Liver (tissue), 9 donors: ENCODE results near the gene KCNQ1. TPM values are rescaled to one million over a fixed set of nuclear protein-coding genes. Genes with fewer than 3 reads are reported as not detected.

Experiments
- DNase-seq: peaks from one replicate; pipeline ENCODE4 v3.0.0-alpha.2; 2017; ENCODE audit warnings: low spot score
- H3K27ac ChIP-seq, 2 donors: one replicate each; pipeline ENCODE4 v1.7.0; 2013; ENCODE audit warnings: inconsistent platforms in 2 of 2, low read length in 2 of 2, control low read depth in 1 of 2, low read depth in 1 of 2, mild to moderate bottlenecking in 1 of 2
- H3K27me3 ChIP-seq, 4 donors: one replicate each; pipeline versions ENCODE4 v1.6.1 to v1.7.0; 2013; ENCODE audit warnings: low read length in 3 of 4, inconsistent platforms in 1 of 4, mild to moderate bottlenecking in 1 of 4, moderate library complexity in 1 of 4; ENCODE audit not compliant: control insufficient read depth in 4 of 4, insufficient read depth in 4 of 4
- H3K36me3 ChIP-seq, 4 donors: one replicate each; pipeline versions ENCODE4 v1.6.1 to v1.7.0; 2013; ENCODE audit warnings: low read length in 3 of 4, mild to moderate bottlenecking in 3 of 4, low read depth in 1 of 4, moderate library complexity in 1 of 4; ENCODE audit not compliant: control insufficient read depth in 4 of 4, insufficient read depth in 3 of 4
- H3K4me1 ChIP-seq, 4 donors: one replicate each; pipeline versions ENCODE4 v1.6.1 to v1.7.0; 2013; ENCODE audit warnings: low read length in 3 of 4, mild to moderate bottlenecking in 3 of 4, moderate library complexity in 1 of 4; ENCODE audit not compliant: control insufficient read depth in 4 of 4, insufficient read depth in 4 of 4
- H3K4me3 ChIP-seq, 3 donors: one replicate each; pipeline versions ENCODE4 v1.6.1 to v1.7.0; 2013; ENCODE audit warnings: low read length in 3 of 3, control low read depth in 1 of 3, low read depth in 1 of 3, mild to moderate bottlenecking in 1 of 3
- H3K9ac ChIP-seq, 2 donors: one replicate each; pipeline ENCODE4 v1.7.0; 2013; ENCODE audit warnings: low read length in 2 of 2, mild to moderate bottlenecking in 2 of 2, moderate library complexity in 2 of 2, control low read depth in 1 of 2, low read depth in 1 of 2
- H3K9me3 ChIP-seq, 4 donors: one replicate each; pipeline versions ENCODE4 v1.6.1 to v1.7.0; 2013; ENCODE audit warnings: low read length in 3 of 4; ENCODE audit not compliant: control insufficient read depth in 4 of 4
- ATF3 ChIP-seq: IDR thresholded peaks from 2 replicates; pipeline ENCODE4 v1.6.1; 2016; ENCODE audit warnings: antibody characterized with exemption
- CTCF ChIP-seq: fragments of 150-350 bp; IDR thresholded peaks from 2 replicates; pipeline ENCODE4 v1.5.1; 2017; ENCODE audit warnings: improper control_type of control experiment, low read depth, low read length; ENCODE audit not compliant: missing input control
- EGR1 ChIP-seq, 2 donors: IDR thresholded peaks; 2 replicates each; pipeline ENCODE4 v1.6.1; 2016 to 2018; ENCODE audit warnings: antibody characterized with exemption in 2 of 2, low read depth in 2 of 2
- FOXA2 ChIP-seq: IDR thresholded peaks from 2 replicates; pipeline ENCODE4 v1.6.1; 2016; ENCODE audit warnings: antibody characterized with exemption
- GABPA ChIP-seq, 2 donors: IDR thresholded peaks in 1 of 2; conservative IDR thresholded peaks in 1 of 2; 2 replicates each; pipeline ENCODE4 v1.6.1; 2016; ENCODE audit warnings: antibody characterized with exemption in 2 of 2, mild to moderate bottlenecking in 1 of 2, moderate library complexity in 1 of 2
- HNF4A ChIP-seq, 2 donors: conservative IDR thresholded peaks; 2 replicates each; pipeline ENCODE4 v1.6.1; 2016; ENCODE audit warnings: antibody characterized with exemption in 2 of 2, mild to moderate bottlenecking in 2 of 2
- MAX ChIP-seq: IDR thresholded peaks from 2 replicates; pipeline ENCODE4 v1.6.1; 2016; ENCODE audit warnings: antibody characterized with exemption
- RAD21 ChIP-seq, 2 donors: IDR thresholded peaks; 2 replicates each; pipeline ENCODE4 v1.6.1; 2016; ENCODE audit warnings: antibody characterized with exemption in 2 of 2, mild to moderate bottlenecking in 2 of 2
- RXRA ChIP-seq, 2 donors: IDR thresholded peaks; 2 replicates each; pipeline ENCODE4 v1.6.1; 2017 to 2018; ENCODE audit warnings: antibody characterized with exemption in 2 of 2, mild to moderate bottlenecking in 1 of 2
- SP1 ChIP-seq: IDR thresholded peaks from 2 replicates; pipeline ENCODE4 v1.6.1; 2018; ENCODE audit warnings: antibody characterized with exemption, mild to moderate bottlenecking
- TAF1 ChIP-seq: conservative IDR thresholded peaks from 2 replicates; pipeline ENCODE4 v1.6.1; 2016; ENCODE audit warnings: antibody characterized with exemption, mild to moderate bottlenecking
- YY1 ChIP-seq: IDR thresholded peaks from 2 replicates; pipeline ENCODE4 v1.6.1; 2016; ENCODE audit warnings: antibody characterized with exemption, mild to moderate bottlenecking
- ZBTB33 ChIP-seq: IDR thresholded peaks from 2 replicates; pipeline ENCODE4 v1.6.1; 2016; ENCODE audit warnings: antibody characterized with exemption
- WGBS: extraction: QIAGEN DNeasy Blood & Tissue Kit; methylation state at CpG from one replicate; pipeline ENCODE4 v1.1.7; 2013; 5-methylcytosine and 5-hydroxymethylcytosine counted together
- polyA plus RNA-seq, 2 donors: library from polyadenylated mRNA; stranded (reverse) in 1 of 2; unstranded in 1 of 2; fragments of 200-250 nt in 1 of 2; fragments of >200 nt in 1 of 2; fragmentation: Nextera tagmentation in 1 of 2; extraction: Ambion mirVana in 1 of 2; gene quantifications; one replicate each; pipeline versions ENCODE4 v1.2.1 to v1.2.3, GENCODE V29; 2013 to 2015
- total RNA-seq, 2 donors: library from RNA; depleted of rRNA; stranded (reverse); fragments of >200 nt; gene quantifications; one replicate each; pipeline ENCODE4 v1.2.3, GENCODE V29; 2014
- donor health status: healthy.
- donor health status: healthy.
- donor health status: healthy.
- donor health status: healthy.
- donor health status: healthy.

Gene KCNQ1
- total and polyA plus RNA-seq, 4 donors = 0.31 to 2.2 (median 1.5) TPM

- Histone ChIP-seq H3K4me3 (no peak overlapping the region), H3K27me3 (no peaks in the 10 kb centered on the region), H3K27ac (no peak overlapping the region), H3K36me3 (no peaks in the 10 kb centered on the region), H3K4me1 (no peaks in the 10 kb centered on the region), H3K9ac (no peak overlapping the region), H3K9me3 (no peaks in the 10 kb centered on the region)
- TF ChIP-seq FOXA2 (no peak), RAD21 (IDR thresholded peaks at IDR 0.05) (no peak), TAF1 (no peak), SP1 (no peak)
- no peak for DNase-seq
- WGBS = 80% methylated on average over 27 of the region's 27 CpGs
These were observed 280.8 kb downstream of the KCNQ1 start for GRCh38 chr11:2725368-2726300.

GRCh38 chr11:2726964-2727363, 282.2 kb downstream of the KCNQ1 start:
- Histone ChIP-seq H3K4me1 (no peaks in the 10 kb centered on the region), H3K4me3 (no peak overlapping the region), H3K36me3 (no peaks in the 10 kb centered on the region), H3K9ac (no peak overlapping the region), H3K27me3 (no peaks in the 10 kb centered on the region), H3K9me3 (no peaks in the 10 kb centered on the region), H3K27ac (no peak overlapping the region)
- 93% methylated on average over 4 of the region's 4 CpGs for WGBS
- no peak for DNase-seq
- TF ChIP-seq FOXA2 = no peak

GRCh38 chr11:2728128-2728662, 283.4 kb downstream of the KCNQ1 start:
- 86% methylated on average over 17 of the region's 17 CpGs for WGBS
- no peak overlapping the region for H3K27ac ChIP-seq

GRCh38 chr11:2728663-2729332, 284.0 kb downstream of the KCNQ1 start:
- Histone ChIP-seq H3K36me3 (no peaks in the 10 kb centered on the region), H3K4me3 (no peak overlapping the region), H3K4me1 (no peaks in the 10 kb centered on the region), H3K9ac (no peak overlapping the region), H3K9me3 (no peaks in the 10 kb centered on the region), H3K27ac (no peak overlapping the region), H3K27me3 (no peaks in the 10 kb centered on the region)
- no peak for DNase-seq
- 89% methylated on average over 18 of the region's 18 CpGs for WGBS
- TF ChIP-seq MAX (no peak), TAF1 (no peak), YY1 (no peak), CTCF (no peak), GABPA (IDR thresholded peaks at IDR 0.05 in 1 of 2, conservative IDR thresholded peaks at IDR 0.05 in 1 of 2) (no peak), HNF4A (conservative IDR thresholded peaks at IDR 0.05) (no peak), RXRA (IDR thresholded peaks at IDR 0.05) (no peak), ZBTB33 (no peak), ATF3 (no peak), EGR1 (IDR thresholded peaks at IDR 0.05; ENCODE audit: low read depth in 2 of 2) (no peak), SP1 (no peak)

More at GRCh38 chr11:2728128-2728662, 283.4 kb downstream of the KCNQ1 start:
- H3K9ac ChIP-seq = no peak overlapping the region
- H3K36me3 ChIP-seq = no peaks in the 10 kb centered on the region
- DNase-seq = no peak
- no peak overlapping the region for H3K4me3 ChIP-seq
- TF ChIP-seq ATF3 = no peak
- H3K9me3 ChIP-seq = no peaks in the 10 kb centered on the region
- H3K4me1 ChIP-seq = no peaks in the 10 kb centered on the region
- no peaks in the 10 kb centered on the region for H3K27me3 ChIP-seq
